ENCODE results near the gene TSPAN14.

Gene TSPAN14

GRCh38 chr10:80553436-80553835 is 99.3 kb downstream of the TSPAN14 start:
- no peak for DNase-seq

DNA sequence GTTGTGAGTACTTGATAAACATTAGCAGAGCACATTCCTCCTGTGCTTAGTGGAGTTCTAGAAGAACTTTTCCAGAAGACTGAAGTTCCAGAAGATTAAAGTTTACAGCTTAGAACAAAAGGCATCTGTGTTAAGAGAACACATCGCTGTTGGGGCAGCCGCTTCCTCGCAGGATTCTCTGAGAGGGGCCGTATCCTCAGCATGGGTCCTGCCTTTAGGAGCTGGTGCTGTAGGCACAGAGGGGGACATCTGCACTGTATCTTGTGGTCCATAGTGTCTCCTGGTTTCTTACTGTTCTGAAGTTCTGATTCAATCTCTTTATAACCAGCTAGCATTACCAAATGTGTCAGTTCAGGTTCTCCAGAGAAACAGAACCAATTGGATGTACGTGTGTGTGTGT is 99.9 kb downstream of the TSPAN14 start:
- DNase-seq: no peak

DNA sequence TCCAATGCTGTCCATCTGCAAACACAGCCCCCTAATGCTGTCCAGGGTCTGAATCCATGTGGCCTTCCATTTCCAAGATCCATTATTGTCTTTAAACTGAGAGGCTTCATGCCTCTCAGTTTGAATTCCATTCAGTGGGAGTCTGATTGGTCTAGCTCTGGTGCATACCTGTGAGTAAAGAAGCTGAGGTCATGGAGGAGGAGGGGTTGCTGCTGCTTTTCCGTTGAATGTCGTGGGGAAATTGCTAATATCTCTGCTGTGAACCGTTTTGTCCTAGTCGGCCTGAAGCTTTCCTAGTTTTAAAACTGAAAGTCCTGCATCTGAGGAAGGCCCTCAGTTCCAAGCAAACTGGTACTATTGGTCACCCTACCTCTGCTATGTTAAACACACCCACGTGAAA is 101.3 kb downstream of the TSPAN14 start:
- DNase-seq: no peak

DNA sequence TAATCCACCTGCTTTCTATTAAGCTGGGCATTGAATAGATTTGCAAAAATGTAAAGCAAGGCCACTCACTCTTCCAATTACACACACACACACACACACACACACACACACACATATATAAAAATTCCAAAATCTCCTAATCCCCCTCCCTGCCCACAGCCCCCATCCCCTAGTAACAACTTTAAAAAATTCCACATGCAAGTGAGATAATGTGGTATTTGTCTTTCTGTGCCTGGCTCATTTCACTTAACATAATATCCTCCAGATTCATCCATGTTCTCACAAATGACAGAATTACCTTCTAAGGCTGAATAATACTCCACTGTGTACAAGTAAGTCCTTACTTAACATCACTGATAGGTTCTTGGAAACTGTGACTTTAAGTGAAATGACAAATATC is 107.8 kb downstream of the TSPAN14 start:
- no peak for DNase-seq

- DNase-seq: peak; percentile 9
These were observed 113.2 kb downstream of the TSPAN14 start for GRCh38 chr10:80567292-80567691.

- DNase-seq: no peak
These were observed 115.2 kb downstream of the TSPAN14 start for GRCh38 chr10:80569131-80569895.

DNA sequence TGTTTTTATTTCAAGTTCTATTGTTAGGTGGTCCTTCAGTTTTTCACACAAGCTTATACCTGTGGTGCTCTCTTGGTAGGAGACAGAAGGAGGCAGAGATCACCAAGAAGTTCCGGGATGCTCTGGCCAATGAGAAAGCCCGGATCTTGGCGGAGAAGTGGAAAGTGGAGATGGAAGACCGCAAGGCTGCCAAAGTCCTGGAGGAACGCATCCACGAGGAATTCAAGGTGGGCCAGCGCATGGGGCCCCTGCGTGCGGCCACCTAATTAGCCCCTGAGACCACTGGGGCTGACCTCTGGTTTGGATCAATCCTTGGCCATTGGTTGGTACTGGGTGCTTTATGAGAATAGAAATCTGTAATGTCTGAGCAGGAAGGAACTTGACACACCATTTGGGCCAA is 117.2 kb downstream of the TSPAN14 start:
- no peak for DNase-seq

DNA sequence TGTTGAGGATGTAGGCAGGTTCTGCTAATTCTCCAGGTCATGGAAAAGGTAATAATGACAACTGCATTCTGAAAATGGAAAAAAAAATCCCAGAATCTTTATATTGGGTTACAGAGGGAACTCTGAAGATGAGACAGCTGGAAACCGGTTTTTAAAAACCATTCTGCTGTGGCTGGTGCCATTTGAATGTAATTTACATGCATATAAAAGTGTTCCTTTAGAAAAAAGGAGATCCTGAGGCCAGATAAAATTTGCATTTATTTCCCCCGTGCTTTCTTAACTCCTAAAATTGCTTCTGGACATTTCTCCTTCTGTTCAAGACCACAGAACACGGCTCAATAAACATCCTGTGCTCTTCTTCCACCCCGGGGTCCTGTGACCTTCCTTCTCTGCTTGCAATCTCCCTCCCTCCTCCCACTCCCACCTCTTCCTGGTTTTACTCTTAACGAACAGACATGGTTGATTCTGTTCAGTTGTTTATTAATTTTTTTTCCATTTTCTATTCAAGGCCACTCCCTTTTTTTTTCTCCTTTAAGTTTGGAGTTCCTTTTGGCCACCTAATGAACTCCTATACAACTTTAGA is 125.2 kb downstream of the TSPAN14 start:
- peak; percentile 16 for DNase-seq

DNA sequence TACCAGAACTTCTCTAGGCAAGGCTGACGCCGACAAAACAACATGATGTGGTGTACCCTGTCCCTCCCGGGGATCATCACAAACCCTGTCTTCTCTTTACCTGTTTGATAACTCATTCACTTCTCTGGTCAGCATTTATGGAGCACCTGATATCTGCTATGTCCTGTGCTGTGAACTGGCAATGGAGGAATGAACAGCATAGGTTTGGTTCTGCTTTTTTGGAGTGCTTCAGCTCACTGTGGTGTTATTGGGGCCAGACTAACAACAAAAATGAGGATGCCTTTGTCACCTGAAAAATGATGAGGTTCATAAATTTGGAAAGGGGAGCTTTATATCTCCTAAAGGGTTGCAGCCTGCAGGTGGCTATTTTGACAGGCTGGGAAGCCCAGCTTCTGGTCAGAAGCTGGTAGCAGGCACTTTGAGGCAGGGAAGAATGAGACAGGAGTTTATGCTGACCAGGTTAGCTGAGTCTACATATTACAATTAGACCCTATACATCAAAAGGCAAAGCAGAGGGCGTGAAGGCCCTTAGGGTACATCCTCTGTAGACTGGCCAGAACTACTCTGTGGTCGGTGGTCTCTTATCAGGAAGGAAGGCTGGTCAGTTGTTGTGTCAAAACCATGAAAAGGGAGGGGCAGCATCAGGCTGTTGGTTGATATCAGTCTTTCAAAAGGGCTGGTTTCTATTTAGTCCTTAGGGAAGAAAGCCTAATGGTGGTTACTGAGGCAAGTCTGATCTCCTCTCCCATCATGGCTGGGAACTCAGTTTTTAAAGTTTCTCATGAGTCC is 125.9 kb downstream of the TSPAN14 start:
- peak; percentile 82 for DNase-seq

DNA sequence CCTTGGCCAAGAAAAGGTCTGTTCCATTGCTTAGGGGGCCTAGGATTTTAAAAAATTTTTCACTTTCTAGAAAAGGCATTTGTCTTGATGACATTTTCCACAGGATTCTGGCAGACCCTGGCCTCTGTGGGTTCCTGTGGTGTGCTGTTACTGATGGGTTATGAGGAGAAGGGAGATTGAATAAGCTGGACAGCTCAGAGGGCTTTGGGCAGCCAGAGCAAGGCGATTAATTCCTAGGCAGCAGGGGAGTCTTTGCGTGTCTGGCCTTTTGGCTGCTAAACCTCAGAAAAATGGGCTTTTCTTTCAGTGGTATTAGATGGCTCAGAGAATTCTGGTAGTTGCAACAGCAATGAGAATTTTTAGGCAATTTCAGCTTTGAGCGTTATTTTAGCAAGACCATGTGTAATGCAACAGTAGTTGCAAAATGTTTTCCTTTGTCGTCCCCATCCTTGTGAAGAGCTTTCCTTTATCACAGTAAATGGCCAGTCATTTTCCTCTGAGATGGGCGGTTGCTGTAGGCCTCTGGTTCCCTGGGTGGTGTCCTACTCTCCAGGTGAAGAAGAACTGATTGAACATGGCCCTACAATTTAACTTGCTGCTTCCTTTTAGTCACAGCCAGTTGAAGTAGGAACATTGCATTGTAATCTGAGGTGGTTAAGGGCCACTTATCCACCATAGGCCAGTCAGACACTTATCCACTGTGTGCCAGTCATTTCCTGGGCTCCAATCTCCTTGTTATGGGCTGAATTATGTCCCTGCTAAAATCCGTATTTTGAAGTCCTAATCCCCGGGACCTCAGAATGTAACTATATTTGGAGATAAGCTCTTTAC is 126.7 kb downstream of the TSPAN14 start:
- peak; percentile 46 for DNase-seq

- DNase-seq: peak; percentile 14
These were observed 127.3 kb downstream of the TSPAN14 start for GRCh38 chr10:80581469-80581835.

DNA sequence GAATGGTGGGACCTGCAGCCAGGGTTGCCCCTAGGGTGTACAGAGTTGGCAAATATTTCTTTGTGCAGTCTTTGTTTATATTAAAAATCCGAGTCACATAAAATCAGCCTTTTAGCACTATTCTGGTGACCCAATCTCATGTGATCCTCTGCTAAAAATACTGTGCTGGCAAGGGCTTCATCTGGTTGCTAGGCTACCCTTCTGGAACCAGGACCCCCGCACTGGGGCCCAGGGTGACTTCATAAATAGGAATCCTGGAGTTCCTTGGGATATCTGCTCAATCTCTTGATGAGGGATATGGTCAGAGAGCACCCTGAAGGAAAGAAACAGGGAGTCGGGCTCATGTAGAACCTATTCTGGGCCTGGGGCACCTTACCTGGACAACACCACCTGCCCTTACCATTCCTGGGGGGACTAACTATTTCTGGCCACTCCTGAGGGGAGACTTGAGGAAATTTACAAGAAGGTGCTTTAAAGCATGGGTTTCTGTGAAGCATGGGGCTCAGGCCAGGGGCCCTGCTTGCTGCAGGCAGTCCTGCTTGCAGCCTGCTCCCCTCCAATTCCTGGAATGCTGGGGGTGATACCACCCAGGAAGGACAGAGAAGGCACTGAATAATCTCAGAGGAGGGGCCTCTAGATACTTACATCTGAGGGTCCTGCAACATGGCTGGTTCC is 128.3 kb downstream of the TSPAN14 start:
- no peak for DNase-seq

All from hematopoietic multipotent progenitor cell treated with erythropoietin and hydrocortisone succinate and interleukin-3 and kit ligand, for 6 days (in vitro differentiated cells).